Lower lobe of right lung (tissue), 2 donors: ENCODE measurements around the gene PCOLCE2. TPM values are rescaled to one million over a fixed set of nuclear protein-coding genes. Genes with fewer than 3 reads are reported as not detected.

Experiments
- ATAC-seq, 2 donors: fragments of 200-7000 bp; cut with Tn5 transposase; one replicate each; pipeline ENCODE4 v1.9.1; 2020 to 2022; ENCODE audit warnings: mild to moderate bottlenecking in 2 of 2, moderate library complexity in 2 of 2
- DNase-seq: peaks from one replicate; pipeline ENCODE4 v3.0.0-alpha.2; 2020
- H3K27ac ChIP-seq: fragments of 200-600 bp; one replicate; pipeline ENCODE4 v1.8.0; 2022
- H3K27me3 ChIP-seq: fragments of 200-600 bp; one replicate; pipeline ENCODE4 v1.8.0; 2022; ENCODE audit warnings: low read depth
- H3K36me3 ChIP-seq: fragments of 200-600 bp; one replicate; pipeline ENCODE4 v1.8.0; 2022; ENCODE audit warnings: mild to moderate bottlenecking
- H3K4me1 ChIP-seq: fragments of 200-600 bp; one replicate; pipeline ENCODE4 v1.8.0; 2022
- H3K4me3 ChIP-seq: fragments of 200-600 bp; one replicate; pipeline ENCODE4 v1.8.0; 2022; ENCODE audit warnings: mild to moderate bottlenecking
- H3K9me3 ChIP-seq: fragments of 200-600 bp; one replicate; pipeline ENCODE4 v1.8.0; 2022
- intact Hi-C: fragments of 100-400 bp; cut with DNase I; formaldehyde crosslinking; loops from one replicate; pipeline ENCODE4 v1.11.0; 2022
- total RNA-seq: library from RNA; stranded (reverse); fragmentation: NEBNext Ultra II Directional; extraction: Animal tissue kit (Norgen Biotek cat#: 25700); gene quantifications from one replicate; pipeline ENCODE4 v1.2.1, GENCODE V29; 2021
- TF ChIP-seq, protein P1 (sequence below): fragments of 200-600 bp; IDR thresholded peaks from one replicate; pipeline ENCODE4 v1.8.0; 2022; ENCODE audit warnings: antibody characterized with exemption, mild to moderate bottlenecking
- donor health status: DM: no; HTN: yes; CAD: no; lungs with severe emphysema.

Gene PCOLCE2
- total RNA-seq, 1 donor from 2014 or later, result 41.0 TPM

DNA sequence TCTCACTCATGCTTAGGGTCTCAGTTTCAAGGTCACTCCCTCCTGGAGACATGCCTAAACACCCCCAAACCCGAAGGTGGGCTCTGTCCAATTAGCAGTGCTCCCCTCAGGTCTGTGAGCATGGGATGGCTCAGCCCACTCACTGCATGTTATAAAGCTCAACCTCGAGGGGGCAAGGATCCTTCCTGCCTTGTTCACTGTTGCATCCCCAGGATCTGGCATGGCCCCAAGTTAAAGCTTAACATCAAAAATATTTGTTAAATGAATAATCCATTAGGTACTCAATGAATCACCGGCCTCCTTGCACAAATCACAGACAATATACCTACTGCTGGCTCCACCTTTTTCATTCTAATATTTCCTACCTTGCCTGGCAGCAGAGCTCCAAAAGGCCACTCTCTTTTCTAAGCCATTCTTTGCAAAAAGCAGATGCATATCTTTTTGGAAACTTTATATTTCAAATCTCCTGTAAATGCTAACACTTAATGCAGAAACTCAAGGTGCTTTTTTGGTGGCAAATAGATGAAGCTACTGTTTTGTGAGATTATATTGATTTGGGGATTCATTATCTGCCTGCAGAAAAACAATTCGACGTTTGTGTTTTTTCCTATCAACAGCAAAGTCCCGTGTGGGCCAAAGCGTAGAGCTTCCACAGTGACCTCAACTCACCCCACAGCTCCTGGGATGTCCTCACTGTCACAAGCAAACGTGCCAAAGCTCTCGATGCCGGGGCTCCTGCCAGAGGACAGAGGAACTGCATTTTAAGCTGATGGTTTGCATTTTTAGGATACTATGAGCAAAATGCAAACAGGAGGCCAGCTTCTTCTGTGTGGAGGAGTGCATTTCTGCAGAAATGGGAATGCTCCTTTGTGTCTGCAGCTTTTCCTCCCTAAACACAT lies 35.4 kb downstream of the PCOLCE2 start:
- Histone ChIP-seq H3K4me1 (peaks cover 9% of the 10 kb centered on the region), H3K36me3 (no peaks in the 10 kb centered on the region), H3K9me3 (no peaks in the 10 kb centered on the region), H3K27ac (no peak overlapping the region), H3K27me3 (no peaks in the 10 kb centered on the region), H3K4me3 (no peak overlapping the region)
- intact Hi-C loops, result no loop called here
- TF ChIP-seq, protein P1, sequence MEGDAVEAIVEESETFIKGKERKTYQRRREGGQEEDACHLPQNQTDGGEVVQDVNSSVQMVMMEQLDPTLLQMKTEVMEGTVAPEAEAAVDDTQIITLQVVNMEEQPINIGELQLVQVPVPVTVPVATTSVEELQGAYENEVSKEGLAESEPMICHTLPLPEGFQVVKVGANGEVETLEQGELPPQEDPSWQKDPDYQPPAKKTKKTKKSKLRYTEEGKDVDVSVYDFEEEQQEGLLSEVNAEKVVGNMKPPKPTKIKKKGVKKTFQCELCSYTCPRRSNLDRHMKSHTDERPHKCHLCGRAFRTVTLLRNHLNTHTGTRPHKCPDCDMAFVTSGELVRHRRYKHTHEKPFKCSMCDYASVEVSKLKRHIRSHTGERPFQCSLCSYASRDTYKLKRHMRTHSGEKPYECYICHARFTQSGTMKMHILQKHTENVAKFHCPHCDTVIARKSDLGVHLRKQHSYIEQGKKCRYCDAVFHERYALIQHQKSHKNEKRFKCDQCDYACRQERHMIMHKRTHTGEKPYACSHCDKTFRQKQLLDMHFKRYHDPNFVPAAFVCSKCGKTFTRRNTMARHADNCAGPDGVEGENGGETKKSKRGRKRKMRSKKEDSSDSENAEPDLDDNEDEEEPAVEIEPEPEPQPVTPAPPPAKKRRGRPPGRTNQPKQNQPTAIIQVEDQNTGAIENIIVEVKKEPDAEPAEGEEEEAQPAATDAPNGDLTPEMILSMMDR, result no peak
- no peak for DNase-seq
- no peak for ATAC-seq

DNA sequence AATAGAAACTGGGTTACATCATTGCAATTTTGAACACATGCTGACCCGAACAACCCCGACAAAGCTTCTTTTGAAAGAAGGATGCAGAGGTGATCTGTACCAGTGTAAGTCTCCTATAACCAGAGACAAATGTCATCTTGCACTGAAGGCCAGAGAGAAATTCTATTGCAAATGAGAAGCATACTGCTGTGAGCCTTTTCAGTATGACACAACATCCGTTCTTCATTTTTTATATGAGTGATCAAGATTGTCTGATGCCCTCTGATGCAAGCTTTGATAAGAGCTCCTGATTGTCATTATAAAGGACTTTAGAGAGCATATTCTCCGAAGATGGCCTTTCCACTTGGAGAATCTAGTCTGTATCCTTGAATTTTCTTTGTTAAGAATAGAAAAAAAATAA lies 36.9 kb downstream of the PCOLCE2 start:
- H3K27ac ChIP-seq, result no peak overlapping the region
- H3K4me3 ChIP-seq, result no peak overlapping the region
- no peaks in the 10 kb centered on the region for H3K36me3 ChIP-seq
- peak in 1 of 2 donors; percentile 22 for ATAC-seq
- no peaks in the 10 kb centered on the region for H3K9me3 ChIP-seq
- peaks cover 9% of the 10 kb centered on the region for H3K4me1 ChIP-seq
- no peak for DNase-seq
- TF ChIP-seq, protein P1, result no peak
- no peaks in the 10 kb centered on the region for H3K27me3 ChIP-seq
- intact Hi-C loops, result no loop called here

DNA sequence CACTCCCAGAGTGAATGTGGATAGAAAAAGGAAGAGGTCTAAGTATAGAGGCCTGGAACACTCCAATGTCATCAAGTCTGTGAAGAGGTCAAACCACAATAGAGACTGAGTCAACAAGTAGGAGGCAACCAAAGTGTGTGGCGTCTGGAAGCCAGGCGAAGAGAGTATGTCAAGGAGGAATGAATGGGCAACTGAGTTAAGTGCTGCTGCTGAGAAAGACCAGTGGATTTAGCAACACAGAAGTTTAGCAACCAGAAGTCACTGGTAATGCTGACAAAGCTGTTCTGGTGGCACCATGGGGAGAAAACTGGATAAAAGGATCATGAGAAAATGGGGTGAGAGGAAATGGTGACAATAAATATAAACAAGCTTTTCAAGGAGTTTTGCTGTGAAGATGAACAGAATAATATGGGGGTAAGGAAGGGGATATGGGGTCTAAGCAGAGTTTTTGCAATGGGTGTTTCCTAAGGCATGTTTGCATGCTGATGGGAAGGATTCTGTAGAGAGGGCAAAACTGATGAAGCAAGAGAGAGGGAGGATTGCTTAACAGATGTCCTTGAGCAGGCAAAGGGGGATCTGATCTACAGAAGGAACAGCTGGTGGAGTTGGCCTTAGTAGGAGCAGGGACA lies 38.4 kb downstream of the PCOLCE2 start:
- ATAC-seq, result peak; percentile 91 to 97
- Histone ChIP-seq H3K27ac (peak overlapping the region; percentile 26), H3K27me3 (no peaks in the 10 kb centered on the region)

DNA sequence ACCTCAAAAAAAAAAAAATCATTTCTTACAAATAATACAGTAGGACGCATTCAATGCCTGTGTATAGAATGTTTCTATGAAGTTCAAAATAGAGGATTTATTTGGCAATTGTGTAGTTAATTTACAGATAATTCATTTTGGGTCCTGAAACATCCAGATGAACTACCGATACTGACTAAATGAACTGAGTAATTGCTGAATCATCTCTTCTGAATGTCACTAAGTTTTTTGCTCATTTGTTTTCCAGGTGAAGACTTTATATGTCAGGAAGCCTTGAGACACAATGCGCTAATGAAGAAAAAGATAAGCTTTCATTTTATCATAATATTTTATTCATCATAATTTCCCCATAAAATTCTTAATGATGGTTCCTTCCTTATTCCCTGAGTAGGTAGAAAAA lies 39.7 kb downstream of the PCOLCE2 start:
- DNase-seq, result no peak
- TF ChIP-seq, protein P1, result no peak
- H3K9me3 ChIP-seq, result no peaks in the 10 kb centered on the region

More for the DNA sequence above, 38.4 kb downstream of the PCOLCE2 start:
- intact Hi-C loops, result no loop called here
- Histone ChIP-seq H3K9me3 (no peaks in the 10 kb centered on the region), H3K4me1 (peaks cover 9% of the 10 kb centered on the region), H3K4me3 (no peak overlapping the region), H3K36me3 (no peaks in the 10 kb centered on the region)
- TF ChIP-seq, protein P1, result no peak
- DNase-seq, result peak; percentile 66

DNA sequence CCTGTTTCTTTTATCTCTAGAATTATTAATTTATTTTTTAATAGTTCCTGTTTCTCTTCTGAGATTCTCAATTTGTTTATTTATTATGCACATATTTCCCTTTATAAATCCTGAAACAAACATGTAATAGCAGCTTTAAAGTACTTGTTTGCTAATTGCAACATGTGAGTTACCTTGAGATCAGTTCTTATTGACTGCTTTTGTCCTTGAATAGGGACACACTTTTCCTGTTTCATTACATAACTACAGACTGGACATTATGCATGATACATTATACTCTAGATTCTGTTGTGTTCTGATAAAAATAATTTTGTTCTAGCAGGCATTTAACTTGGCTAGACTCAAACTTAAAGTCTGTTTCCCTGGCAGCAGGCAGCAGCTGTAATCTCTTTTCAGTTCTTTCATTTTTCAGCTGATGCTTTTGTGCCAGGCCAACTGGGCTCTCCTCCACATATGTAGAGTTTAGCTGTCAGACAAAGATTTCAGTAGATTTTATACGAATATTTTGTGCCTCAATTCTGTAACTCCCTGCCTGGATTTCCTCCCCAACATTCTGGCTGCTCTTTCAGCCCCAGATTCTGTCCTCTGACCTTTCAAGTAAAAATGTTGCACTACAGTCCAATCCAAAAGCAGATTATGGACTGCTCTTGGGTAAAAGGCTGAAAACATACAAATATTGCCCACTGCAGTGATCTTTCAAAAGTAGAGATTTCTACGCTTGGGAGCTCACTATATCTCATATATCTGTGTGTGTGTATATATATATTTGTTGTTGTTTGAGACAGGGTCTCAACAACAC lies 41.9 kb downstream of the PCOLCE2 start:
- H3K27me3 ChIP-seq, result no peaks in the 10 kb centered on the region
- no peak overlapping the region for H3K4me3 ChIP-seq
- no peaks in the 10 kb centered on the region for H3K9me3 ChIP-seq
- TF ChIP-seq, protein P1, result no peak
- ATAC-seq (no peak), DNase-seq (no peak)
- peaks cover 9% of the 10 kb centered on the region for H3K4me1 ChIP-seq
- H3K27ac ChIP-seq, result no peak overlapping the region
- H3K36me3 ChIP-seq, result no peaks in the 10 kb centered on the region
- intact Hi-C loops, result no loop called here

More for the DNA sequence above, 39.7 kb downstream of the PCOLCE2 start:
- no peak for ATAC-seq
- intact Hi-C loops, result no loop called here
- Histone ChIP-seq H3K27ac (no peak overlapping the region), H3K4me3 (no peak overlapping the region), H3K4me1 (peaks cover 9% of the 10 kb centered on the region), H3K27me3 (no peaks in the 10 kb centered on the region), H3K36me3 (no peaks in the 10 kb centered on the region)
